Erythroblast (primary cell): ENCODE measurements around the gene ZFHX3.
"Not testable (repeated sequence)": the region's sequence is repeated elsewhere in the genome, so short reads cannot be mapped to it uniquely, and the experiment has no call there.

ENCODE experiments used
- DNase-seq, 2 experiments: peaks; one replicate each; lab custom pipeline; 2025; lab: John Stamatoyannopoulos, UW
- GATA1 ChIP-seq: IDR thresholded peaks from 2 replicates; pipeline ENCODE4 v1.6.1; 2011; ENCODE audit warnings: low read depth, mild to moderate bottlenecking, control low read depth, low read length, moderate library complexity
- POLR2A ChIP-seq: IDR thresholded peaks from 2 replicates; pipeline ENCODE4 v1.6.1; 2011; ENCODE audit warnings: mild to moderate bottlenecking, low read length

Gene ZFHX3

DNA sequence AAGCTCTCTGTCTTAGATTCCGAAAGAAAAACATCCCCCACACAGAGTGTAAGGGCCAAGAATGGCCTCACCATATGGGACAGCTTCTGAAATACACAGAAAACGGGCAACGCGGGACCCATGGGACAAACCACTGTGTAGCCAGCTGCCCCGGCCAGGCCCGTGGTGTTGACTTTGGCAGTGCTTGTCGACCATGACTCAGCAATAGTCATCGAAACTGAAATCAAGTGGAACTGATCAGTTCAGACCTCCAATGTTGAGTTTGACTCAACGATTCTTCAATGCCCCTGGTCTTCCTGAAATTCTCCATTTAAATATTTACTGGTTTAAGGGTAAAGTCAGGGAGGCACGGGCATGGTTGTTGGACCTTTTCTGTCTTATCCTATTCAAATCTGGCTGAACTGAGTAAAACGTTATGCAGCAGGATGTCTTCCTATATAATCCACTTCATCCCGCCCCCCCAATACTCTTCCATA is 27.5 kb downstream of the ZFHX3 start:
- no peak for TF ChIP-seq POLR2A
- no peak for TF ChIP-seq GATA1
- peak; percentile 3 to 14 for DNase-seq

DNA sequence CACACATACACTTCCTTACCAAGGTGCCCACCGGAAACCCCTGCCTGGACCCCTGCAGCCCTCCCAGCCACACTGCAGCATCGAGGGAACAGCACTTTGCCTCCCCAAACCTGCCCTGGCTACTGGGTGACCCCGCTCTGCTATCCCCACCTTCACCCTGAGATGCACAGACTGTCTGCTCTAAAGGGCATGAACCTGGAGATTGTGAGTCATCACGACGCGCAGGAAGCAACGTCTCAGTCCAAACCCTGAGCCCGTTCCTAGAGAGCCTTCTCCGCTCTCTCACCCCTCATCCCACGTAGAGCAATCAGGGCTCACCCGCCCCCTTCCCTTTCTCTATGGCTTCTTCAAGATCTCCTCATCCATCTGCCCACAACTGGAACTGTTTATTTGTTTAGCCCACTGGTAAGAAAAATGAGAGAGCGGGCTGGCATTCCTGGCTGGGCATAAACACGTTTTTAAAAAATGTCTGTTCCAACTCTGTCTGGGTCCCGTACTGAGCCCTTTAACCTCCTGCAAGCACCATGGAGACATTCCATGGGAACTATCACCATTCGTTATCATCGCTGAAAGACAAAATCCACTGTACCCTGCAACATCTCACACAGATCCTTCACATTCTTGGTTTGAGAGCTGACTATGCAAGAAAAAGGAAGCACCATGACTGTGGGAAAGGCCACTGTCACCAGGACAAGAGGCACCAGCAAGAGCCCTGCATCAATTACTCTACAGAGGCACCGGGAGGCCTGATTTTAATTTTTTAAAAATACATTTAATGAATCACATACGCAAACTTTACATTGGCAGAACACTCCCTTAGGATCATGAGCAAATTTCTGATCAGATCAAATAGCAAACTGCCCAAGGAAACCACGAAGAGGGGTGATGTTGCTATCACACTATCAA is 28.2 kb downstream of the ZFHX3 start:
- no peak for DNase-seq
- TF ChIP-seq POLR2A (no peak), GATA1 (no peak)

DNA sequence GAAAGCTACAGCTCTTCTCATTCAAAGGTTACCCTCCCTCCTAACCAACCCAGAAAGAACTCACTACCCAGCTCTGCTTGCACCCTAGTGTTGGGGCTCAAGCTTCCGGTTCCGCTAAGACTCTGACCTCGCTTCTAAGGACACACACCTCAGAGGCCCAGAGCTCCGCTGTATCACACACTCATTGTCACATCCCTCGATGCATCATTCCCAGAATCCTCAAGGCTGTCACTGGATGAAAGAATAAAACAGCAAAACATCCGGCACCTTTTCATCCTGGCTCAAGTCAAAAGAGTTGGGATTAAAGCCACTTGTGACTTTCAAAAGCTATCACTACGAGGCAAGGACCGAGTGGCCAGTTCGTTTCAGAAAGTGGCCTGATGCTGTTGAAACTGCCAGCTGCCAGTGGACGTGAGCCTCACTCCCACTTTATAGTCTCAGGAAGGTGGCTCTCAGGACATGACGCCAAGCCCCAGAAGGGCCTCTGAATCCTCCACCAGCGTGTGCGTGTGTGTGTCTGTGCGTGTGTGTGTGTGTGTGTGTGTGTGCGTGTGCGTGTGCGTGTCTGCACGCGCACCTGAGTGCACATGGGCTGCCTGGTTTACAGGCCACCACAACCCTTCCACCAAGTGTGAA is 29.0 kb downstream of the ZFHX3 start:
- TF ChIP-seq POLR2A: no peak
- no peak for TF ChIP-seq GATA1
- DNase-seq: no peak

DNA sequence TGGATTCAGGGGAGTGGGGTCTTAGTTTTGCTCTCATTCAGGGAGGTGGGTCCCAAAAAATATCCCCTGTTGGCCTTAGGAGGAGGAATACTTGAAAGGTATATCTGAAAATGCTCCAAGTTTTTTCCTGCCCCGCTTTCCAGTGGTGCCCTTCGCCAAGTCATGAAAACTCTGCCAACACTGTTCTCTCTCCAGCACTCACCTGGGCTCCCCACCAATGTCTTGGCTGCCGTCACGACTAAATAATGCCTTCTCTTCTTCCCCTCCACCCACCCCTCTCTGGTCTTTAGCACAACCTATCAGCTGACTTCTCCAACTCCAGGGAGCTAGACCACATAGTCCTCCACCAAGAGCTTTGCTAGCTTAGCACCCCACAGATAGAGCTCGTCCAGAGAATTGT is 30.6 kb downstream of the ZFHX3 start:
- DNase-seq: no peak
- TF ChIP-seq GATA1 (no peak), POLR2A (no peak)

DNA sequence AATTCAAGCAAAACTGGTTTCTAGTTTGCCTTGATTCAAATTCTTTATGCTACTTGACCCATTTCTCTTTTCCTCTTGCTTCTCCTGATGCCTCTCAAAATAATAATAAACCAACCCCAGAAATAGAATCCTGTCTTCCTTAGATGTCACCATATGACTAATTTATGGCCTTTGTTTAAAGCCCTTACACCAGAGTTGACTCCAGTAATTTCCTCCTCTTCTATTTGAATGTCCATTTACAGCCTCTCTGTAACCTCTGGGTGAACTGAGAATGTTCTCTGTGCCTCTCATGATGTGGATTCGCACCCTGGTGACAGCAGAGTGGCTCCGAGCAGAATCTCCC is 31.5 kb downstream of the ZFHX3 start:
- no peak for DNase-seq
- no peak for TF ChIP-seq POLR2A

DNA sequence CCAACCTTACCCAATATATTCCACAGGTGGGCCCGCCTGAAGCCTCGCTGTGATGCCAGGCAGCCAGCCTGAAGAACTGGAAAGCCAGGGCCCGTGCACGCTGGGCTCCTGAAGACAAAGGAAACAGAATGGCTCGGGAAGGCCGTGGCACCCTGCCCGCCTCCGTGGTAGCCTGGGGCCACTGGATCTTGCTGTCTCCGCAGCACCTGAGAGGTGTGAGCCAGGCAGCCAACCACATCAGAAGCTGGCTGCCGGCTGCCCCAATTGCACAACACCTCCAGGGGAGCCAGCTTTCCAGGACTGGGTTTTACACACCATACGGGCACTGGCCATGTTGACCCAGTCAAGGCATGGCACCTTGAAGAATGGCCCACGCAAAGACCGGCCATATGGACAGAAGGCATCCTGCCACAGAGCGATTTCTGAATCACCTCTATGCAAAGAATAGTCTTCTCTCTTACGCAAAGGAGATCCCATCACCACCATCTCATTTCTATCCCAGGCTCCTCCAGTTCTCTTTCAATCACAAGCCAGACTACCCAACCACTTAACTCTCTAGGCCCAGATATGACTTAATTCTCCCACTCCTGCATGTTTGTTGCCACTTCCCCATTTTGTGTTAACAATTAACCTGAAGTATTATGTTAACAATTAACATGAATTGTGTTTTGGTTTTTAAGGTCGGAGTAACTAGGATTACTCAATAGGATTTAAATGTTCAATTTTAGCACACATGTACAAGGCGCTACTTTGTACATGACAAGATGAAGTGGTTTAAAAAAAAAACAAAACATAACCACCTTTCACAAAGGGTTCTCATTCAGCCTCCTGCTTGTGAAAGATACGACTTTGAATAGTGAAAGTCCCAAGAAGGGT is 32.1 kb downstream of the ZFHX3 start:
- DNase-seq: no peak
- no peak for TF ChIP-seq GATA1
- no peak for TF ChIP-seq POLR2A

DNA sequence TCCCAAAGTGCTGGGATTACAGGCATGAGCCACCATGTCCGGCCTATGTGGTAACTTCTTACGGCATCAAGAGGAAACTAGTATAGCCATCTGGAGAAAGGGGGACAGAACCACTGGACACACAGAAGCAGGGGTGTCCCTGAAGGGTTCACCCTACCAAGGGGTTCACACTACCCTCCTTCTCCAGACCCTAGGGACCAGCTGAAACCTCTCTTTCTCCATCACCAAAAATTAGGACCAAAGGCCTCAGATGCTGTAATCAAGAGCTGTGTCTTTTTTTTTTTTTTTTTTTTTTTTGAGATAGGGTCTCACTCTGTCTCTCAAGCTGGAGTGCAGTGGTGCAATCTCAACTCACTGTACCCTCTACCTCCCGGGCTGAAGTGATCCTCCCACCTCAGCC is 33.2 kb downstream of the ZFHX3 start:
- no peak for DNase-seq
- TF ChIP-seq POLR2A (no peak), GATA1 (no peak)

DNA sequence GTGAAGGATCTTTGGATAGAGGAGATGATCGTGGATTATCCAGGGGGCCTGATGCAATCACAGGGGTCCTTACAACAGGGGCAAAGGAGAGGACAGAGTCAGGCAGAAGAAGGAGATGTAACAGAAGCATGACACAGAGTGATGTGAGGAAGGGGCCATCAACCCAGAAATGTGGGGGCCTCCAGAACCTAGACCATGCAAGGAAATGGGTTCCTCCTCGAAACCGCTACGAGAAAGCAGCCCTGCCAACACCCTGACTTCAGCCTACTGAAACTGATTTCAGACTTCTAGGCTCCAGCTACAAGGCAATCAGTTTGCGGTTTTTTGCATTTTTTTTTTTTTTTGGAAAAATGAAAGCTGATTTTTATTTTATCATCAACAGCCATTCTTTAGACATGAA is 34.0 kb downstream of the ZFHX3 start:
- no peak for TF ChIP-seq POLR2A
- no peak for TF ChIP-seq GATA1
- no peak for DNase-seq

DNA sequence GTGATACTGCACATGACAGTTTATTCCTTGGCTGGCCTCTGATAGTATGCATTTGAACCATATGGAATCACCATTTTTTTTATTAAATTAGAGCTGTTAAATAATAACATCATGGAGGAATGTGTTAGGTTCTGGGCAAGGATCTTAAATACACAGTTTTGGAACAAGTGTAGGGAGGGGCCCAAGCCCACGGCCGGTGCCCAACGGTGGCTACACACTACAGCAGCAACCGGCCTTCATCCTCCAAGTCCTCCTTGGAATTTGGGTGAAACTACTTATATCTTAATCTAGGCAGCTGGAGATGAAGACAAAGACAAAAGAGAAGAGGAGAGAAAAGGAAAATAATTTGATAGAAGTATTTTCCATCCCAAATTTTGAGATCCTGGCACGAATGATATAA is 35.6 kb downstream of the ZFHX3 start:
- no peak for DNase-seq
- TF ChIP-seq GATA1 (no peak), POLR2A (no peak)

DNA sequence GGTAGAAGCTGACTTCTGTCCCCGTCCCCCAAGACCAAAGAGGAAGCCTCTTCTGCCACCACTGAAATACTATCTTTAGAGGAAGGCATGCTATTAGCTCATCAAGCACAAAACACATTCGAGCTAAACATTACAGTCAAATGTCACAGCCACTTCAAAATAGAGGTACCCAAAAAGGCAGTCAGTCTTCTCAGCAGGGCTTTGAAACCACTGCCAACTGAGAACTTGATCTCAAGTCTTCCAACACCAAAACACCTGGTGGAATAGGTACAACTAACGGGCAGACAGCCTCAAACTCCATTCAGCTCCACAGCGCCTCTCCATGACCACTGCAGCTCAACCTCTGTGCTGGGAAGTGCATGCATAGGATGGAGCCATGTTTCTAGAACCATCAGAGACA is 36.0 kb downstream of the ZFHX3 start:
- no peak for DNase-seq
- TF ChIP-seq GATA1 (no peak), POLR2A (no peak)

DNA sequence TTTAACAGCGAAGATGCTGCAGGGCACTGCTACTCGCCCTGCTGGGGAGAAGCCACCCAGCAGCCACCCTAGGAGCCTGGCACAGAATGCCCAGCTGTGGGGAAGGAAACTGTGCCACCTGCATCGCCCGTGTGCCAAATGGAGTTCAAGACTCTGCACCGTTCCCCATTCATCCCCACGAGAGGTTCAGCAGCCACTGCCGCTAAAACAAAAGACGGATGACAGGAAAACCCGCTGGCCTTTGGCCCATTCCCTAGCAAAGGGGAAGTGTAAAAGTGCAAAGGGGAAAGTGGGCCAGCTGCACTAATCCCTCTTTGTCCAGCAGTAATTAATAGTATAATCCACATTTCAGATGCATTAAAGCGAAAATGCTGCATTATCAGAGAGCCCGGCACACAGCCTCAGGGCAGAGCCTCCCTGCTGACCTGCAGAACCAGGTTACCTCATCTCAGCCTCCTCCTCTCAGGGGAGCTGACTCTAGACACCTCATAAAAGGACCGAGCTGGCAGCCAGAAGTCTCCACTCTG is 37.7 kb downstream of the ZFHX3 start:
- no peak for DNase-seq
- no peak for TF ChIP-seq POLR2A

DNA sequence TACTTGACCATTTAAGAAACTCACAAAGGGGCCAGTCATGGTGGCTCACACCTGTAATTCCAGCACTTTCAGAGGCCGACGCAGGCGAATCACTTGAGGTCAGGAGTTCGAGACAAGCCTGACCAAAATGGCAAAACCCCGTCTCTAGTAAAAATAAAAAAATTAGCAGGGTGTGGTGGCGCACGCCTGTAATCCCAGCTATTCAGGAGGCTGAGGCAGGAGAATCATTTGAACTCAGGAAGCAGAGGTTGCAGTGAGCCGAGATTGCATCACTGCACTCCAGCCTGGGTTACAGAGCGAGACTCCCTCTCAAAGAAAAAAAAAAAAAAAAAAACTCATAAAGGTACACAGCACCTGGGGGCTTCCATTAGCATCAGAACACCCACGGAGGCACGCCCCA is 38.2 kb downstream of the ZFHX3 start:
- not testable (repeated sequence) for DNase-seq

DNA sequence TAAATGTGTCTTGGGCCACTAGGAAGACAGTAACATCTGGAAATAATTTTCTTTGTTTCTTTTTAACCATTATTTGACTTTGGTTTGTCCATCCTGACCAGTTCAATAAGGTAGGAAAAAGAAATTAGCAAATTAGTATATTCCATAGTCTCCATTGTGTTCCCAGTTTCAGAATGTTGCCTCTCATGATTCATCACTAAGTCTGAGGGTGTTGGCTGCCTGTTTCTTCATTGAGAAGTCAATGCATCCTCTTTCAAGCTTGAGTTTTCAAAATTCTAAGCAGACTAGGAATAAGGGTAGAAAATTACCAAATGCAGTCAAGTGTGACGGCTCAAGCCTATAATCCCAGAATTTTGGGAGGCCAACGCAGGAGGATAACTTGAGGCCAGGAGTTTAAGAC is 41.9 kb downstream of the ZFHX3 start:
- TF ChIP-seq GATA1: no peak
- no peak for TF ChIP-seq POLR2A
- DNase-seq: no peak

DNA sequence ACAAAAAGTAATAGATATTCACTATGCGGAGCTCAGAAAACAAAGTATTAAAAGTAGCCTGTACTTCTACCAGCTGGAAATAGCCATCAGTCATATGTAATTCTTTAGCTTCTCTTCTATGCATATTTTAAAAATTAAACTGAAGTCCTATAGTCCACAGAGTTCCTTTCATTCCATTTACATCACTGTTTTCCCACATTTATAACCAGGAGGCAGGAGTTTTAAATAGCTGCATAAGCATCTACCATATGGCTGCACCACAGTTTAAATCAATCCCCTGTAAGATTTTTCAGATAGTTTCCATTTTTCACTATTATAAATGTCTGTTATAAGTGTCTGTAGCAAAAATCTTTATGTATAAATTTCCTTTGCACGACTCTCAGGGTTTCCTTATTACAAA is 45.1 kb downstream of the ZFHX3 start:
- no peak for TF ChIP-seq POLR2A
- TF ChIP-seq GATA1: no peak
- no peak for DNase-seq
